Natural killer cell treated with Interleukin-12 subunit alpha and Interleukin-12 subunit beta and Interleukin-15 and Interleukin-18, amount 100 ng/mL, for 72 hours (primary cell): ENCODE results near the gene TRIO. TPM values are rescaled to one million over a fixed set of nuclear protein-coding genes. Genes with fewer than 3 reads are reported as not detected.

Experiments used
- ATAC-seq, 2 donors: fragments of 150-1000 bp; cut with Tn5 transposase in 1 of 2; sonication (Bioruptor Pico), chemical (Tn5 transposase) in 1 of 2; 2 replicates each; pipeline ENCODE4 v1.10.0; 2021
- DNase-seq: peaks from one replicate; pipeline ENCODE4 v3.0.0; 2022; ENCODE audit warnings: low spot score
- H3K27ac Mint-ChIP-seq, 2 donors: 1 replicate in 1 of 2; 2 replicates in 1 of 2; pipeline ENCODE4 v1.8.0; 2022; ENCODE audit warnings: mixed read lengths in 2 of 2, mild to moderate bottlenecking in 1 of 2, moderate library complexity in 1 of 2
- H3K27me3 Mint-ChIP-seq, 2 donors: 1 replicate in 1 of 2; 2 replicates in 1 of 2; pipeline ENCODE4 v1.8.0; 2022; ENCODE audit warnings: mixed read lengths in 2 of 2
- H3K36me3 Mint-ChIP-seq: one replicate; pipeline ENCODE4 v1.8.0; 2022; ENCODE audit warnings: mixed read lengths
- H3K4me1 Mint-ChIP-seq, 2 donors: 1 replicate in 1 of 2; 2 replicates in 1 of 2; pipeline ENCODE4 v1.8.0; 2022; ENCODE audit warnings: low read depth in 2 of 2, mixed read lengths in 2 of 2, mild to moderate bottlenecking in 1 of 2
- H3K4me3 Mint-ChIP-seq: one replicate; pipeline ENCODE4 v1.8.0; 2022; ENCODE audit warnings: mixed read lengths
- H3K9me3 Mint-ChIP-seq: 2 replicates; pipeline ENCODE4 v1.8.0; 2022; ENCODE audit warnings: mixed read lengths
- total RNA-seq, 2 donors: library from RNA; stranded (reverse); gene quantifications; one replicate each; pipeline ENCODE4 v1.2.3, GENCODE V29; 2022

Gene TRIO
- total RNA-seq, 2 donors from 2014 or later = 40.1 to 70.3 TPM

- Mint-ChIP-seq H3K4me1 (no peaks in the 10 kb centered on the region), H3K27me3 (peaks cover 10 to 28% of the 10 kb centered on the region in 2 donors), H3K9me3 (peaks cover 6% of the 10 kb centered on the region), H3K4me3 (no peak overlapping the region), H3K27ac (no peak overlapping the region), H3K36me3 (no peaks in the 10 kb centered on the region)
- no peak for DNase-seq
- ATAC-seq = no peak
Measured at GRCh38 chr5:14131855-14132503, 11.2 kb upstream of the TRIO start.

- DNase-seq = no peak
- peaks cover 5% of the 10 kb centered on the region for H3K36me3 Mint-ChIP-seq
Measured at GRCh38 chr5:14133394-14133793, 9.7 kb upstream of the TRIO start.

GRCh38 chr5:14134083-14134482 lies 9.1 kb upstream of the TRIO start:
- Mint-ChIP-seq H3K4me3 (no peak overlapping the region), H3K9me3 (peaks cover 6% of the 10 kb centered on the region), H3K4me1 (no peaks in the 10 kb centered on the region), H3K36me3 (peaks cover 5% of the 10 kb centered on the region), H3K27me3 (peaks cover 27 to 41% of the 10 kb centered on the region in 2 donors), H3K27ac (no peak overlapping the region)
- DNase-seq = no peak
- no peak for ATAC-seq

More at GRCh38 chr5:14133394-14133793, 9.7 kb upstream of the TRIO start:
- H3K27ac Mint-ChIP-seq = no peak overlapping the region
- no peak for ATAC-seq
- peaks cover 20 to 36% of the 10 kb centered on the region in 2 donors for H3K27me3 Mint-ChIP-seq
- peaks cover 6% of the 10 kb centered on the region for H3K9me3 Mint-ChIP-seq
- H3K4me1 Mint-ChIP-seq = no peaks in the 10 kb centered on the region
- H3K4me3 Mint-ChIP-seq = no peak overlapping the region

GRCh38 chr5:14134771-14135170 lies 8.4 kb upstream of the TRIO start:
- H3K36me3 Mint-ChIP-seq = peaks cover 5% of the 10 kb centered on the region

GRCh38 chr5:14135621-14136020 lies 7.5 kb upstream of the TRIO start:
- Mint-ChIP-seq H3K27me3 (peaks cover 33 to 46% of the 10 kb centered on the region in 2 donors), H3K4me1 (no peaks in the 10 kb centered on the region), H3K36me3 (peaks cover 5% of the 10 kb centered on the region), H3K4me3 (no peak overlapping the region), H3K27ac (no peak overlapping the region), H3K9me3 (peaks cover 6% of the 10 kb centered on the region)
- ATAC-seq (no peak), DNase-seq (no peak)

More at GRCh38 chr5:14134771-14135170, 8.4 kb upstream of the TRIO start:
- H3K27me3 Mint-ChIP-seq = peaks cover 33 to 46% of the 10 kb centered on the region in 2 donors
- no peak overlapping the region for H3K27ac Mint-ChIP-seq
- peak in 1 of 2 donors; percentile 21 for ATAC-seq
- no peaks in the 10 kb centered on the region for H3K4me1 Mint-ChIP-seq
- no peak for DNase-seq
- H3K4me3 Mint-ChIP-seq = no peak overlapping the region
- peaks cover 6% of the 10 kb centered on the region for H3K9me3 Mint-ChIP-seq

- no peak overlapping the region for H3K4me3 Mint-ChIP-seq
- H3K9me3 Mint-ChIP-seq = peaks cover 6% of the 10 kb centered on the region
- no peak overlapping the region for H3K27ac Mint-ChIP-seq
- no peaks in the 10 kb centered on the region for H3K4me1 Mint-ChIP-seq
- DNase-seq (no peak), ATAC-seq (no peak)
- peaks cover 33 to 46% of the 10 kb centered on the region in 2 donors for H3K27me3 Mint-ChIP-seq
- H3K36me3 Mint-ChIP-seq = peaks cover 5% of the 10 kb centered on the region
Measured at GRCh38 chr5:14136228-14136627, 6.9 kb upstream of the TRIO start.

GRCh38 chr5:14138608-14139540 lies 4.3 kb upstream of the TRIO start:
- Mint-ChIP-seq H3K9me3 (peaks cover 6% of the 10 kb centered on the region), H3K27me3 (peaks cover 24 to 36% of the 10 kb centered on the region in 2 donors), H3K4me1 (peaks cover 4% of the 10 kb centered on the region in 2 donors), H3K4me3 (no peak overlapping the region), H3K27ac (no peak overlapping the region), H3K36me3 (peaks cover 5% of the 10 kb centered on the region)
- DNase-seq = no peak
- no peak for ATAC-seq

GRCh38 chr5:14141764-14142163 lies 1.4 kb upstream of the TRIO start:
- Mint-ChIP-seq H3K9me3 (no peaks in the 10 kb centered on the region), H3K27me3 (peaks cover 24 to 27% of the 10 kb centered on the region in 2 donors), H3K4me3 (no peak overlapping the region), H3K36me3 (peaks cover 5% of the 10 kb centered on the region), H3K27ac (no peak overlapping the region), H3K4me1 (peaks cover 11 to 15% of the 10 kb centered on the region in 2 donors)
- no peak for DNase-seq
- no peak for ATAC-seq

- H3K4me1 Mint-ChIP-seq = peaks cover 11 to 15% of the 10 kb centered on the region in 2 donors
- ATAC-seq = no peak
- H3K4me3 Mint-ChIP-seq = peak overlapping the region; percentile 79
- DNase-seq = no peak
- no peak overlapping the region for H3K27ac Mint-ChIP-seq
- H3K9me3 Mint-ChIP-seq = no peaks in the 10 kb centered on the region
- H3K36me3 Mint-ChIP-seq = peaks cover 4% of the 10 kb centered on the region
- peaks cover 21 to 24% of the 10 kb centered on the region in 2 donors for H3K27me3 Mint-ChIP-seq
Measured at GRCh38 chr5:14142202-14142826, 828 bp upstream of the TRIO start.

- peak in 1 of 2 donors; percentile 52 for ATAC-seq
- H3K27ac Mint-ChIP-seq = no peak overlapping the region
- H3K9me3 Mint-ChIP-seq = no peaks in the 10 kb centered on the region
- H3K4me1 Mint-ChIP-seq = peaks cover 11 to 15% of the 10 kb centered on the region in 2 donors
- H3K4me3 Mint-ChIP-seq = no peak overlapping the region
- no peaks in the 10 kb centered on the region for H3K36me3 Mint-ChIP-seq
- DNase-seq = no peak
- H3K27me3 Mint-ChIP-seq = peaks cover 13 to 16% of the 10 kb centered on the region in 2 donors
Measured at GRCh38 chr5:14143546-14143840, 351 bp downstream of the TRIO start.

GRCh38 chr5:14143841-14144585 lies 871 bp downstream of the TRIO start:
- ATAC-seq (peak; percentile 18 to 48), DNase-seq (peak; percentile 68)
- H3K4me3 Mint-ChIP-seq = peak overlapping the region; percentile 88
- H3K4me1 Mint-ChIP-seq = peaks cover 11 to 18% of the 10 kb centered on the region in 2 donors
- H3K9me3 Mint-ChIP-seq = no peaks in the 10 kb centered on the region
- peak overlapping the region; percentile 69 to 78 for H3K27ac Mint-ChIP-seq
- H3K27me3 Mint-ChIP-seq = peaks cover 8 to 14% of the 10 kb centered on the region in 2 donors
- H3K36me3 Mint-ChIP-seq = no peaks in the 10 kb centered on the region

GRCh38 chr5:14144586-14145434 lies 1.7 kb downstream of the TRIO start:
- H3K4me3 Mint-ChIP-seq = peak overlapping the region; percentile 88
- H3K27ac Mint-ChIP-seq = peak overlapping the region; percentile 69 to 78
- H3K36me3 Mint-ChIP-seq = no peaks in the 10 kb centered on the region
- H3K9me3 Mint-ChIP-seq = no peaks in the 10 kb centered on the region
- peaks cover 17 to 26% of the 10 kb centered on the region in 2 donors for H3K4me1 Mint-ChIP-seq
- ATAC-seq (peak; percentile 60 to 63), DNase-seq (peak; percentile 72)
- H3K27me3 Mint-ChIP-seq = peaks cover 8 to 11% of the 10 kb centered on the region in 2 donors
